Measurements from ENCODE around the gene LIPT1.

The LIPT1 gene

DNA sequence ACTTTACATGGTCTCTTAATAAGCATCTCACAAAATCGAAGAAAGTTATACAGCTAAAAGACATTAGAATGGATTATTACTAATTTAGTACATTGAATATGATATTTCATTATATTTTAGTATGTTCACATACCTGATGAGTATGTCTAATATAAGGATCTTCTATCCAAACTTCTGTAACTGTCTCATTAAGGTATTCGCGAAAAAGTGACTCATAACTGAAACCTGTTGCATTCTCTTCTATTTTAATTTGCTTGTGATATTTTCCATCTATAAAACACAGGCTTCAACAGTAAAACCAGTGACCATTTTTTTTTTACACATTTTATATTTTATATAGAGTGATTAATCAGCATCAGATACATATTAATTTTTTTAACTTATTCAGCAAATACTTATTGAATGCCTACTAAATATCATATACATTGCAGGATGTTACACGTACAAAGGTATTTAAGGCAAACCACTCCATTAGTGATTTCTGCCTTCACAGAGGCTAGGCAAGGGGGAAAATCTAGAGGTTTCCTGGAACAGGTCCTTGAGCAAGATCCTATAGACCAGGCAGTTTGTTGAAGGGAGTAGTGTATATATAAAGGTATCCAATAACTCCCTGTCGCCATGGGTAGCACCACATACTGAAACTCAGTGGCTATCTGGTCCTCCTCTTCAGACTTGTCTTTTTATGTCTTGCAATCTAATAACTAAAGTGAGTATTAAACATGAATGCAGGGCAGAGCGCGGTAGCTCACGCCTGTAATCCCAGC lies 16.8 kb downstream of the LIPT1 start:
- H3K4me3 ChIP-seq (replicated peaks; ENCODE audit: low read depth, low read length) = no peak overlapping the region
- TF ChIP-seq, protein P1, sequence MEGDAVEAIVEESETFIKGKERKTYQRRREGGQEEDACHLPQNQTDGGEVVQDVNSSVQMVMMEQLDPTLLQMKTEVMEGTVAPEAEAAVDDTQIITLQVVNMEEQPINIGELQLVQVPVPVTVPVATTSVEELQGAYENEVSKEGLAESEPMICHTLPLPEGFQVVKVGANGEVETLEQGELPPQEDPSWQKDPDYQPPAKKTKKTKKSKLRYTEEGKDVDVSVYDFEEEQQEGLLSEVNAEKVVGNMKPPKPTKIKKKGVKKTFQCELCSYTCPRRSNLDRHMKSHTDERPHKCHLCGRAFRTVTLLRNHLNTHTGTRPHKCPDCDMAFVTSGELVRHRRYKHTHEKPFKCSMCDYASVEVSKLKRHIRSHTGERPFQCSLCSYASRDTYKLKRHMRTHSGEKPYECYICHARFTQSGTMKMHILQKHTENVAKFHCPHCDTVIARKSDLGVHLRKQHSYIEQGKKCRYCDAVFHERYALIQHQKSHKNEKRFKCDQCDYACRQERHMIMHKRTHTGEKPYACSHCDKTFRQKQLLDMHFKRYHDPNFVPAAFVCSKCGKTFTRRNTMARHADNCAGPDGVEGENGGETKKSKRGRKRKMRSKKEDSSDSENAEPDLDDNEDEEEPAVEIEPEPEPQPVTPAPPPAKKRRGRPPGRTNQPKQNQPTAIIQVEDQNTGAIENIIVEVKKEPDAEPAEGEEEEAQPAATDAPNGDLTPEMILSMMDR (IDR thresholded peaks at IDR 0.05; ENCODE audit: low read length, missing control alignments) = no peak
- no peak for DNase-seq (ENCODE audit: low read depth)

DNA sequence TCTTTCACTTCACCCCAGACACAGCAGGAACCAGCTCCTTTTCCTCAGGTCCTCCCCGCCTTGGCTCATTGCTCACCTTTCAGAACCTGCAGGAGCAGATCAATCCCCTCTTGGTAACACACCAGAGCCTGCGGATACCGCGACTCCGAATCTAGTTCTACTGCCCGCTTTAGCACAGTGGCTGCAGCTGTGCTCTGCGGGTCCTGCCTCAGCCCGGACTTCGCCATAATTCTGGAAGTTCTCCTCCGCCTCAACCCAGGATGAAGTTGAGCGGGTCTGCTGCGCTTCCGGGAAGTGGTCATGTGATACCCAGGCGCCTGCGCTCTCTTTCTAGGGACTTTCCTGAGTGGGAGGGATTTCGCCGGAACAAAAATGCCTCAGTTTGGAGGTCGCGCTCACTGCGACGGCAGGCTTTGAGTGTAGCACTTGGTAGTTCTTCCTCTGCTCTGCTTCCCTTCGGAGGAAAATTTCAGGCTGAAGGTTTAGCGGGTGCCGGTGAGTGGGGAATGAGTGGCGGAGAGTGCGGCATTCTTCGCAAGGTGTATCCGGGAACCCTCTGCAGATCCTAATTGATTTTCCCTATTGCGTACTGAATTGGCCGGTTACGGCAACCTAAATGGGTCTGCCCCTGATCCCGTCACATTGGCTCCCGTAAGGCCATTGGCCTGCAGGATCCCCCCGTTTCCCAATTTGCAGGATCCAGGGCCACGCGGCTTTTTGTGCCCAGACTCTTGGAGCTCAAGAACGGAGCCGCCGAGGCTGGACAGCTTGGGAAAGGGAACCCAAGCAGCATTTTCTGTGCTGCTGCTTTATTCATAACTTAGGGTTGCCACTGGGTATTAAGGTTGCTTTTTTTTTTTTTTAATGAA lies 26.2 kb downstream of the LIPT1 start, which contains the start of the genes MITD1 and MRPL30:
Gene MITD1, minus strand, starts transcription at position 304 of the 869 bp plus-strand sequence. Its CDS starts 77 bp downstream, at position 227.
Gene MRPL30, plus strand, starts transcription at position 430 of the 869 bp plus-strand sequence. CDS start 5,020 bp downstream, outside the sequence.
- H3K4me3 ChIP-seq (replicated peaks; ENCODE audit: low read depth, low read length) = peak within 1 kb of the TSS; percentile 100
- peak; percentile 98 for DNase-seq (ENCODE audit: low read depth)
- TF ChIP-seq, protein P1 (IDR thresholded peaks at IDR 0.05; ENCODE audit: low read length, missing control alignments) = no peak

DNA sequence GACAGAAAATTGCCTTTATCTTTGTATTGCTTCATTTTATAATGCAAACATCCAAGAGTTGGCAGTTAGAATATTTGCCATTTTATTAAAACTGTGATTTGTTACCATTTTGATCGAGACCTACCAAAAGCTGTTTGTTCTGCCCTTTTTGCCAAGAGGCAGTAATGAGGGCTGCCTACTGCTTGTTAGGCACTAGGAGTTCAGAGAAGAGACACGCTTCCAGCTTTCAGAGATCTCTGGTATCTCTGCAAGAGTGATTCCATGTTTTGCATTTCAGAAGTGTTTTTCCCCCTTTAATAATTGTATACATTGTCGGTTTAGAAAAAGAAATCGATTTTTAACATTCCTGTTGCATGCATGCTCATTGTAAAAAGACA lies 26.8 kb downstream of the LIPT1 start:
- DNase-seq (ENCODE audit: low read depth) = no peak
- TF ChIP-seq, protein P1 (IDR thresholded peaks at IDR 0.05; ENCODE audit: low read length, missing control alignments) = no peak
- H3K4me3 ChIP-seq (replicated peaks; ENCODE audit: low read depth, low read length) = peak overlapping the region; percentile 100

DNA sequence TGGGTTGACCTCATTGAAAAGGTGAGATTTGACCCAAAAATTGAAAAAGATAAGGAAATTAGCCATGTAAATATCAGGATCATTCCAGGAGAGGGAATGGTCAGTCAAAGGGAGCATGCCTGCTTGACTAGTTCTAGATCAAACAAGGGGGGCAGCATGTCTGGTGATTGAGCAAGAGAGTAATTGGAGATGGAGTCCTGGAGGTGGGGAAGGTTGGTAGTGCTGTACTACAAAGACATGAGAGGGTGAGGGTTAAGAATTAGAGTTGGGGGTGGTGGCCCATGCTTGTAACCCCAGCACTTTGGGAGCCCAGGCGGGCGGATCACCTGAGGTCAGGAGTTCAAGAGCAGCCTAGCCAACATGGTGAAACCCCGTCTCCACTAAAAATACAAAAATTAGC lies 28.3 kb downstream of the LIPT1 start:
- TF ChIP-seq, protein P1 (IDR thresholded peaks at IDR 0.05; ENCODE audit: low read length, missing control alignments) = no peak
- DNase-seq (ENCODE audit: low read depth) = no peak
- no peak overlapping the region for H3K4me3 ChIP-seq (replicated peaks; ENCODE audit: low read depth, low read length)

DNA sequence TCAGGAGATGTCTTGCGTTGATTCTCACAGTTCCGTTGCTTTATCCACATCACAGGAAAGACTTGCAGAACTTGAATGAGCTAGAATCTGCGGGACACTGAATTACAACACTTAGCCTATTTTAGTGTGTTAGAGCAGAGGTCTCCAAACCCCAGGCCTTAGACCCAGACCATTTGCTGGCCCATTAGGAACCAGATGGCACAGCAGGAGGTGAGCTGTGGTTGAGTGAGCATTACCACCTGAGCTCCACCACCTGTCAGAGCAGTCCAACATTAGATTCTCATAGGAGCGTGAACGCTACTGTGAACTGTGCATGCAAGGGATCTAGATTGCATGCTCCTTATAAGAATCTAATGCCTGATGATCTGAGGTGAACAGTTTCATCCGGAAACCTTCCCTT lies 30.0 kb downstream of the LIPT1 start:
- TF ChIP-seq, protein P1 (IDR thresholded peaks at IDR 0.05; ENCODE audit: low read length, missing control alignments) = no peak
- H3K4me3 ChIP-seq (replicated peaks; ENCODE audit: low read depth, low read length) = no peak overlapping the region
- DNase-seq (ENCODE audit: low read depth) = no peak

DNA sequence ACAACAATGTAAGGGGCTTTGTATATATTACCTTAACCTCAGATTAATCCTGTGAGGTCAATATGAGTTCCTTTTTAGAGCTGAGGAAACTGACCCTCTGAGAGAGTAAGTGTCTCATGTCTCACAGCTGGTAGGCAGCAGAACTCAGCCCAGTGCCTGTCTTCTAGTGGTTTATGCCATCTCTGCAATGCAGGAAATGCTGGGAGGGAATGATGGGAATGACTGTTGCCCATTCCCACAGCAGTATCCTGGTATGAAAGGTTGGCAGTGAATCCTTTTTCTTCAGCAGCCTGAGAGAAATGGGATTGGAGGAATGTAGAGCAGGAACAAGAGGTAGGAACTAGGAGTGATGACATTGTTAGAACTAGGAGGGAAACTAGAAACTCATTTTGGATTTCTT lies 32.2 kb downstream of the LIPT1 start:
- TF ChIP-seq, protein P1 (IDR thresholded peaks at IDR 0.05; ENCODE audit: low read length, missing control alignments) = no peak
- DNase-seq (ENCODE audit: low read depth) = no peak
- no peak overlapping the region for H3K4me3 ChIP-seq (replicated peaks; ENCODE audit: low read depth, low read length)
